ENCODE results near the gene BBS1. TPM values are rescaled to one million over a fixed set of nuclear protein-coding genes. Genes with fewer than 3 reads are reported as not detected.
"Not testable (repeated sequence)": the region's sequence is repeated elsewhere in the genome, so short reads cannot be mapped to it uniquely, and the experiment has no call there.

BBS1 gene
- total RNA-seq, 1 experiment from 2014 or later, result 56.1 TPM

GRCh38 chr11:66579017-66579606 is 68.7 kb downstream of the BBS1 start:
- no TSS peak for BruUV-seq (replicated peaks)
- Histone ChIP-seq H3K4me3 (no peak overlapping the region), H3K4me2 (no peak overlapping the region), H3K9me2 (ENCODE audit: insufficient read depth) (no peaks in the 10 kb centered on the region), H3K9me3 (ENCODE audit: insufficient read depth, low read depth) (peaks cover 16% of the 10 kb centered on the region; the same call in 1 of the 2 replicates), H3K27me3 (ENCODE audit: insufficient read depth, low read depth) (peaks cover 54% of the 10 kb centered on the region), H2AFZ (no peak overlapping the region), H3K36me3 (ENCODE audit: low read depth) (no peaks in the 10 kb centered on the region), H3K27ac (no peak overlapping the region), H3K4me1 (replicated peaks; ENCODE audit: insufficient read depth) (no peaks in the 10 kb centered on the region), H3K79me2 (ENCODE audit: low read depth) (no peaks in the 10 kb centered on the region), H3F3A (ENCODE audit: insufficient read depth, low read depth) (no peaks in the 10 kb centered on the region), H4K20me1 (ENCODE audit: insufficient read depth) (no peaks in the 10 kb centered on the region)
- ChIA-PET POLR2A (ENCODE audit: unreplicated experiment) (no interaction called here), CTCF (interaction anchor here (0.6 kb wide), 1 partner anchor 26 kb away, joined by 6 read pairs; no protein-coding TSS in a partner anchor)
- intact Hi-C loops (cut with micrococcal nuclease; ENCODE audit: unreplicated experiment), result loop anchor here (1.0 kb wide), 1 partner anchor 99 kb away; no protein-coding TSS in a partner anchor
- DNase-seq, result peak in 1 of 2 experiments; percentile 61
- TF ChIP-seq EZH2 (IDR thresholded peaks at IDR 0.05; ENCODE audit: low read depth), result no peak
- TF ChIP-seq CTCF (conservative IDR thresholded peaks at IDR 0.05), result peak; percentile 84

DNA sequence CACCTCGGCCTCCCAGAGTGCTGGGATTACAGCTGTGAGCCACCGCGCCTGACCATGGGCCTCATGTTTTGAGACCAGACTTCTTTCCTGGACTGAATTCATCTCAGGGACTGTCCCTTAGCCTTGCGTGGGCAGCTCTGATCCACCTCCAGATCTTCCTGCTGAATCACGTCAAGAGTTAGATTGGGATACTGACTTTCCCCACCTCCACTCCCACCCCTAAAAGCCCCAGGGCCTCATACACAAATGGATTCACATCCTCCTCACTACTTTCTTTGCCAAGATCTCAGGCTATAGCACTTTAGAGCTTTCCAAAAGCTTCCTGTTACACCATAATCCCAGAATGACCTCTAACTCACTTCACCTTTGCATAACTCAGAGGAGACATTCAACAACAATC is 70.4 kb downstream of the BBS1 start:
- H3K36me3 ChIP-seq (ENCODE audit: low read depth), result no peaks in the 10 kb centered on the region
- H3K27me3 ChIP-seq (ENCODE audit: insufficient read depth, low read depth), result peaks cover 50% of the 10 kb centered on the region
- no peak overlapping the region for H3K4me3 ChIP-seq
- no peak overlapping the region for H3K27ac ChIP-seq
- no peaks in the 10 kb centered on the region for H3K4me1 ChIP-seq (replicated peaks; ENCODE audit: insufficient read depth)
- ChIA-PET POLR2A (ENCODE audit: unreplicated experiment) (interaction anchor here (0.6 kb wide), 1 partner anchor 243 kb away, joined by 4 read pairs; no protein-coding TSS in a partner anchor), CTCF (no interaction called here)
- no peak for DNase-seq
- no peaks in the 10 kb centered on the region for H3K79me2 ChIP-seq (ENCODE audit: low read depth)
- no TSS peak for BruUV-seq (replicated peaks)
- TF ChIP-seq EZH2 (IDR thresholded peaks at IDR 0.05; ENCODE audit: low read depth), result no peak
- TF ChIP-seq CTCF (conservative IDR thresholded peaks at IDR 0.05), result no peak
- no peaks in the 10 kb centered on the region for H3K9me2 ChIP-seq (ENCODE audit: insufficient read depth)
- H3K4me2 ChIP-seq, result no peak overlapping the region
- no peaks in the 10 kb centered on the region for H4K20me1 ChIP-seq (ENCODE audit: insufficient read depth)
- peaks cover under 1% of the 10 kb centered on the region; the same call in 1 of the 2 replicates for H3F3A ChIP-seq (ENCODE audit: insufficient read depth, low read depth)
- intact Hi-C loops (cut with micrococcal nuclease; ENCODE audit: unreplicated experiment), result no loop called here
- H3K9me3 ChIP-seq (ENCODE audit: insufficient read depth, low read depth), result peaks cover 16% of the 10 kb centered on the region; the same call in 1 of the 2 replicates
- no peak overlapping the region for H2AFZ ChIP-seq

DNA sequence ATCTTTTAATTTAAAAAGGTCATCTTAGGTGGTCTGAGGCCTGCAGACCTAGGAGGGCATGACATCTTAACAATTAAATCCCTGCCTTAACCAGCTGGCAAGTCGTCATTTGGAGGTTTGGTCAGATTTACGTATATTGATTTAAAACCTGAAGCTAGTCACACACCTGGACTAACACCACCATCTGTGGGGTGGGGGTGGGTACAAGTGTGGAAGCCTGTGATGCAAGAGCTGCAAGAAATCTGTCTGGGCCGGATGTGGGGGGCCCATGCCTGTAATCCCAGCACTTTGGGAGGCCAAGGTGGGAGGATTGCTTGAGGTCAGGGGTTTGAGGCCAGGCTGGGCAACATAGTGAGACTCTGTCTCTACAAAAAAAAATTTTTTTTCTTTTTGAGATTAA is 70.8 kb downstream of the BBS1 start:
- TF ChIP-seq CTCF (conservative IDR thresholded peaks at IDR 0.05) (no peak), EZH2 (IDR thresholded peaks at IDR 0.05; ENCODE audit: low read depth) (no peak)
- no peak overlapping the region for H3K4me3 ChIP-seq
- no TSS peak for BruUV-seq (replicated peaks)
- H3K79me2 ChIP-seq (ENCODE audit: low read depth), result no peaks in the 10 kb centered on the region
- H3K9me2 ChIP-seq (ENCODE audit: insufficient read depth), result no peaks in the 10 kb centered on the region
- H3K4me1 ChIP-seq (replicated peaks; ENCODE audit: insufficient read depth), result no peaks in the 10 kb centered on the region
- no peak overlapping the region for H3K4me2 ChIP-seq
- POLR2A ChIA-PET (ENCODE audit: unreplicated experiment), result no interaction called here
- no peaks in the 10 kb centered on the region for H3K36me3 ChIP-seq (ENCODE audit: low read depth)
- no peak overlapping the region for H2AFZ ChIP-seq
- H3F3A ChIP-seq (ENCODE audit: insufficient read depth, low read depth), result peaks cover 5% of the 10 kb centered on the region
- no peak for DNase-seq
- H3K27me3 ChIP-seq (ENCODE audit: insufficient read depth, low read depth), result peaks cover 45% of the 10 kb centered on the region
- H3K27ac ChIP-seq, result no peak overlapping the region
- intact Hi-C loops (cut with micrococcal nuclease; ENCODE audit: unreplicated experiment), result no loop called here
- H4K20me1 ChIP-seq (ENCODE audit: insufficient read depth), result no peaks in the 10 kb centered on the region
- H3K9me3 ChIP-seq (ENCODE audit: insufficient read depth, low read depth), result peaks cover 16% of the 10 kb centered on the region; the same call in 1 of the 2 replicates
- CTCF ChIA-PET, result no interaction called here

DNA sequence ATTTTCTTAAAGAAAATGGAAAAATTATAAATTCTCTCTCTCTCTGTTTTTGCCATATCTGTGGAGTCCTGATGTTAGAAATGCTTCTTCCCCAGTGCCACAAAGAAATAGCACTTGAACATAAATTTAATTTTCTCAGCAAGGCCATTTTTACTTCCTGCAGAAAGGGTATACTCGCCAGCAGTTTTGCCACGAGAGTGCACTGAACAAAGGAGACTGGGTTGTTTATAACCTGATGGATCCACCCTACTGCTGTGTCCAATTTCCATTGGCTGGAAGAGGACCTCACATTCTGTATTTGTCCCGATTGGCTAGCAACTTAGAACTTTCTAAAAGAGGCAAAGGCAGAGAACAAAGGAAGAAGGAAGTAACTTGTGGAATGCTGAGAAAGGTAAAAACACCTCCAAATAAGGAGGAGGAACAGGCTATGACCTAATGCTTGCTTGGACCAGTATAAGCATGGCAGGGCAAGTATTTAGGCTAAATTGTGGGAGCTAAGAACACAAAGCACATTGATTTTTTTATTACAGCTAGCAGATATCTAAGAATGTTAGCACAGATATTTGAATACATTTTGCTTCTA is 72.2 kb downstream of the BBS1 start:
- H3K4me3 ChIP-seq; H3F3A ChIP-seq (ENCODE audit: insufficient read depth, low read depth); CTCF ChIA-PET; H3K27ac ChIP-seq; H3K36me3 ChIP-seq (ENCODE audit: low read depth); H2AFZ ChIP-seq; H3K79me2 ChIP-seq (ENCODE audit: low read depth); H4K20me1 ChIP-seq (ENCODE audit: insufficient read depth); intact Hi-C loops (cut with micrococcal nuclease; ENCODE audit: unreplicated experiment); H3K4me1 ChIP-seq (replicated peaks; ENCODE audit: insufficient read depth); BruUV-seq (replicated peaks); POLR2A ChIA-PET (ENCODE audit: unreplicated experiment); H3K9me2 ChIP-seq (ENCODE audit: insufficient read depth); DNase-seq; H3K4me2 ChIP-seq: not testable (repeated sequence)
- H3K27me3 ChIP-seq (ENCODE audit: insufficient read depth, low read depth), result peaks cover 34% of the 10 kb centered on the region
- H3K9me3 ChIP-seq (ENCODE audit: insufficient read depth, low read depth), result peaks cover 16% of the 10 kb centered on the region; the same call in 1 of the 2 replicates

All from PC-9 (cell line).